AG04449 (cell line): ENCODE measurements around the gene EBLN2.

Source experiments
- CTCF ChIA-PET: fragments of 350-600 bp; formaldehyde crosslinking; extraction: SDS; loops from one replicate; lab custom pipeline; 2021; ENCODE audit warnings: antibody characterized with exemption; lab: Yijun Ruan, JAX
- POLR2A ChIA-PET: fragments of 400-600, 350-600 bp; formaldehyde crosslinking; extraction: SDS; loops from one replicate; lab custom pipeline; 2020; ENCODE audit warnings: antibody characterized with exemption, inconsistent platforms; lab: Yijun Ruan, JAX
- DNase-seq: peaks from one replicate; pipeline ENCODE4 v3.0.0-alpha.2; 2010; ENCODE audit warnings: low read depth, low spot score
- H3K4me3 ChIP-seq: 2 replicates; pipeline ENCODE4 v1.5.1; 2011; ENCODE audit warnings: low read depth, mild to moderate bottlenecking, control low read depth, low read length
- CTCF ChIP-seq: IDR thresholded peaks from one replicate; pipeline ENCODE4 v1.5.1; 2011; ENCODE audit warnings: mild to moderate bottlenecking, moderate library complexity, low read length, control low read depth, inconsistent platforms; ENCODE audit not compliant: insufficient read depth; ENCODE audit errors: missing control alignments

Gene EBLN2

GRCh38 chr3:73026760-73027113 lies 34.7 kb upstream of the EBLN2 start:
- ChIA-PET CTCF (interaction anchor here (2.3 kb wide), 1 partner anchor 88 kb away, joined by 7 read pairs; no protein-coding TSS in a partner anchor), POLR2A (no interaction called here)
- TF ChIP-seq CTCF, result no peak
- no peak overlapping the region for H3K4me3 ChIP-seq
- no peak for DNase-seq

GRCh38 chr3:73028803-73029202 lies 32.7 kb upstream of the EBLN2 start:
- no peak for TF ChIP-seq CTCF
- ChIA-PET CTCF (no interaction called here), POLR2A (no interaction called here)
- H3K4me3 ChIP-seq, result no peak overlapping the region
- no peak for DNase-seq

- ChIA-PET CTCF (no interaction called here), POLR2A (no interaction called here)
- peak; percentile 67 for DNase-seq
- no peak overlapping the region for H3K4me3 ChIP-seq
- no peak for TF ChIP-seq CTCF
Measured at GRCh38 chr3:73029321-73029796, 32.1 kb upstream of the EBLN2 start.

- TF ChIP-seq CTCF, result no peak
- POLR2A ChIA-PET, result no interaction called here
- no peak for DNase-seq
- CTCF ChIA-PET, result no interaction called here
- no peak overlapping the region for H3K4me3 ChIP-seq
Measured at GRCh38 chr3:73030073-73030597, 31.3 kb upstream of the EBLN2 start.

- H3K4me3 ChIP-seq, result no peak overlapping the region
- ChIA-PET CTCF (interaction anchor here (2.1 kb wide), 1 partner anchor 25 kb away, joined by 8 read pairs; no protein-coding TSS in a partner anchor), POLR2A (no interaction called here)
- no peak for TF ChIP-seq CTCF
- DNase-seq, result no peak
Measured at GRCh38 chr3:73031573-73032103, 29.8 kb upstream of the EBLN2 start.

- ChIA-PET CTCF (interaction anchor here (1.3 to 2.4 kb wide), 2 partner anchors 9 to 19 kb away, joined by 3 to 8 read pairs; no protein-coding TSS in a partner anchor), POLR2A (no interaction called here)
Measured at GRCh38 chr3:73036694-73037591, 24.5 kb upstream of the EBLN2 start.

More at GRCh38 chr3:73036694-73037591, 24.5 kb upstream of the EBLN2 start:
- TF ChIP-seq CTCF, result no peak
- H3K4me3 ChIP-seq, result no peak overlapping the region
- no peak for DNase-seq
